ENCODE results near the gene FSHR. TPM values are rescaled to one million over a fixed set of nuclear protein-coding genes. Genes with fewer than 3 reads are reported as not detected.

Gene FSHR
- total RNA-seq, 2 donors from 2014 or later, result not detected

DNA sequence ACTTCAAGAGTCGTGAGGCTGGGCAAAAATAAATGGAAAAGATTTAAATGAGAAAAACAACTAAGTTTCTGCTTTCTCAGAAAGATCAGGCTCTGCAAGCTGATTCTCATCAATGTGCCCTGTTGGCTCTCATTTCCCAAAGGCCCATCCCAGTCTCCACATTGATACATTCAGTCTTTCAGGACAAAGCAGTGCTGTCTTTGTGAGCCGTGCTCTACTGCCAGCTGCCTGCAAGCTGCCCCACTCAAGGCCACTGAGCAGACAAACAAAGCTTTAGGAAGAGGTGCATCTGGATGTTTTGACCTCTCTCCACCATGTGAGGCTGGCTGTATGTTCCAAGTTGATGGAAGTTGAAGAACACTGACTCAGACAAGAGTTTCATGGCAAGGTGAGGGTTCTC lies 48.8 kb downstream of the FSHR start:
- H3K27me3 Mint-ChIP-seq (ENCODE audit: low read depth), result no peaks in the 10 kb centered on the region
- no peak for ATAC-seq (replicated peaks in 1 of 2)
- no peak overlapping the region for H3K27ac Mint-ChIP-seq
- H3K4me1 Mint-ChIP-seq (ENCODE audit: low read depth), result no peaks in the 10 kb centered on the region
- no peaks in the 10 kb centered on the region for H3K36me3 Mint-ChIP-seq (ENCODE audit: insufficient read depth in 2 of 2)
- peaks cover 0 to 6% of the 10 kb centered on the region in 2 donors for H3K9me3 Mint-ChIP-seq
- no peak for DNase-seq
- H3K4me3 Mint-ChIP-seq, result no peak overlapping the region

DNA sequence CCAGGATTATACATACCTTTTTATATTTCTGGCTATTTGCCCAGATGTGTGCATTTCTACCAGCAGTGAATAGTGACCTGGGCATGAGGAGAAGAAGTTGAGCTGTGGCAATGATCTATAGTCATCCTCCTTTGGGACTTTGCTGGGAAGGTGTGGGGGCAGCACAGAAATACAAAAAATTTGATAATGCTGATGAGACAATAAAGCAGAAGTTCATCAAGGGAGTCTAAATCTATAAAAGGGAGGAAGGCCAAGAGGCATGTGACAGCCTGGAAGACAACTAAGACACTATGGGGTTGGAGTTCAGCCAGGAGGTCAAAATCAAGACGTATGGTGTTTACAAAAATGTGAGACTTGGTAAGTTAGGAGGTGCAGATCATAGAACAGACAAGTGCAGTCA lies 52.2 kb downstream of the FSHR start:
- Mint-ChIP-seq H3K27ac (no peak overlapping the region), H3K27me3 (ENCODE audit: low read depth) (no peaks in the 10 kb centered on the region), H3K9me3 (peaks cover 2 to 8% of the 10 kb centered on the region in 2 donors), H3K4me3 (no peak overlapping the region), H3K36me3 (ENCODE audit: insufficient read depth in 2 of 2) (no peaks in the 10 kb centered on the region), H3K4me1 (ENCODE audit: low read depth) (no peaks in the 10 kb centered on the region)
- DNase-seq (no peak), ATAC-seq (replicated peaks in 1 of 2) (no peak)

DNA sequence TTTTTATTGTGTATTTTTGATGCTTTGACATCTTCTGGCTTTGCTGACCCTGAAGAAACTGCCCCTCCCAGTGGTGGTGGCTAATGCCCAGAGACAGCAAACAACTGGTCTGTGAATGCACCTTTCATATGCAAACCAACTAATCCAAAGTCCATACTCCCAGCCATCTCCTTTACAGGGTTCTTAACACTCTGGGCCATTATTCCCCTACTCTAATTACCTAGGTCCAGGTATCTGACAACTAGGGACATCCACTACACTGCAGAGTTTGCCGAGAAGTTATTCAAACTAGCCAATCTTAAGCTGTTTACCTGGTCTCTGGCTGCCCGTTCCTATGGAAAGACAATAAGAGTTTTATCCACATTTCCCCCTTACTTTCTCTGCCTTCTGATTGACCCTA lies 73.6 kb downstream of the FSHR start:
- H3K36me3 Mint-ChIP-seq (ENCODE audit: insufficient read depth in 2 of 2), result no peaks in the 10 kb centered on the region
- H3K27ac Mint-ChIP-seq, result no peak overlapping the region
- H3K4me3 Mint-ChIP-seq, result no peak overlapping the region
- ATAC-seq (replicated peaks in 1 of 2) (no peak), DNase-seq (no peak)
- H3K27me3 Mint-ChIP-seq (ENCODE audit: low read depth), result no peaks in the 10 kb centered on the region
- H3K9me3 Mint-ChIP-seq, result peaks cover 0 to 2% of the 10 kb centered on the region in 2 donors
- H3K4me1 Mint-ChIP-seq (ENCODE audit: low read depth), result no peaks in the 10 kb centered on the region

GRCh38 chr2:49070716-49071115 lies 83.6 kb downstream of the FSHR start:
- Mint-ChIP-seq H3K4me1 (ENCODE audit: low read depth) (no peaks in the 10 kb centered on the region), H3K9me3 (peaks cover 0 to 7% of the 10 kb centered on the region in 2 donors), H3K4me3 (no peak overlapping the region), H3K36me3 (ENCODE audit: insufficient read depth in 2 of 2) (no peaks in the 10 kb centered on the region), H3K27ac (no peak overlapping the region), H3K27me3 (ENCODE audit: low read depth) (no peaks in the 10 kb centered on the region)
- DNase-seq (no peak), ATAC-seq (replicated peaks in 1 of 2) (no peak)

DNA sequence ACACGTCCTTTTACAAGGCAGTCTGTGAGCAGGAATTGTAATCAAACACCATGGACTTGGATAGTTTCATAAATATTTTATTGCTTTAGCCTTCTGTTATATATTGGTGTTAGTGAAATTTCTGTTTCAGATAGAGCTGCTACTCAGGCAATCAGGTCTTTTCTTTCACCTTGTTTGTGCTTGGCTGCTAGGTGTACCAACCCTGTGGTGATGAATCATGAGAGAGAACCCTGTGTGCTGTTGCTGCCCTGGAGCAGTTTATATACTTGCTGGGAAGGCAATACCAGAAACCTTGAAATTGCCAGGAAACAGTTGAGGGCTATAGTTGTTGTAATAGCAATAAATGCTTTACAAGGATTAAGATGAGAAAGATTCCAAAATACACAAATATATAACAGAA lies 84.5 kb downstream of the FSHR start:
- Mint-ChIP-seq H3K4me3 (no peak overlapping the region), H3K4me1 (ENCODE audit: low read depth) (no peaks in the 10 kb centered on the region), H3K27ac (no peak overlapping the region)

GRCh38 chr2:49068613-49069012 lies 85.7 kb downstream of the FSHR start:
- ATAC-seq (replicated peaks in 1 of 2), result no peak
- no peak overlapping the region for H3K27ac Mint-ChIP-seq
- no peaks in the 10 kb centered on the region for H3K4me1 Mint-ChIP-seq (ENCODE audit: low read depth)
- H3K27me3 Mint-ChIP-seq (ENCODE audit: low read depth), result no peaks in the 10 kb centered on the region
- H3K4me3 Mint-ChIP-seq, result no peak overlapping the region
- peaks cover 0 to 3% of the 10 kb centered on the region in 2 donors for H3K9me3 Mint-ChIP-seq
- no peaks in the 10 kb centered on the region for H3K36me3 Mint-ChIP-seq (ENCODE audit: insufficient read depth in 2 of 2)
- DNase-seq, result no peak

More for the DNA sequence above, 84.5 kb downstream of the FSHR start:
- no peaks in the 10 kb centered on the region for H3K27me3 Mint-ChIP-seq (ENCODE audit: low read depth)
- H3K9me3 Mint-ChIP-seq, result peaks cover 0 to 6% of the 10 kb centered on the region in 2 donors
- DNase-seq (no peak), ATAC-seq (replicated peaks in 1 of 2) (no peak)
- no peaks in the 10 kb centered on the region for H3K36me3 Mint-ChIP-seq (ENCODE audit: insufficient read depth in 2 of 2)

GRCh38 chr2:49067971-49068370 lies 86.3 kb downstream of the FSHR start:
- ATAC-seq (replicated peaks in 1 of 2) (no peak), DNase-seq (no peak)
- H3K27me3 Mint-ChIP-seq (ENCODE audit: low read depth), result no peaks in the 10 kb centered on the region
- H3K36me3 Mint-ChIP-seq (ENCODE audit: insufficient read depth in 2 of 2), result no peaks in the 10 kb centered on the region
- H3K27ac Mint-ChIP-seq, result no peak overlapping the region
- no peaks in the 10 kb centered on the region for H3K4me1 Mint-ChIP-seq (ENCODE audit: low read depth)
- H3K4me3 Mint-ChIP-seq, result no peak overlapping the region
- peaks cover 0 to 3% of the 10 kb centered on the region in 2 donors for H3K9me3 Mint-ChIP-seq

DNA sequence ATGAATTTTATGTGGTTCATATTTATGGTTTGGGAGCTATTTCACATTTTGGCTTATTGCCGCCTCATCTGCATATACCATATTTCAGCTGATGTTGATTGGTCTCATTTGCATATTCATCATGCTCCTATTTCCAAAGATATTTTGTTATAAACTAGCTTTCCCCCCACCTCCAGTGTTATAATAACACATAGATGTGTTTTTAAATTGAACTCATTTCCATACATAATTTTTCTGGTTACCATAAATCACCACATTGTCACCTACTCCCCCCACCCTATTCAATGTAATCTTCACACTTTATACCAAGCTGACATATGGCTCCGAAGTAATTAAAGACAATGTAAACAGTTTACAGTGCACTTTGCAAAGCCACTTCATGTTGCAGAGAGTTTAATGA lies 101.2 kb downstream of the FSHR start:
- H3K4me3 Mint-ChIP-seq, result no peak overlapping the region
- no peaks in the 10 kb centered on the region for H3K36me3 Mint-ChIP-seq (ENCODE audit: insufficient read depth in 2 of 2)
- H3K27ac Mint-ChIP-seq, result no peak overlapping the region
- no peak for DNase-seq
- H3K9me3 Mint-ChIP-seq, result peaks cover 2 to 7% of the 10 kb centered on the region in 2 donors
- ATAC-seq (replicated peaks in 1 of 2), result no peak
- H3K4me1 Mint-ChIP-seq (ENCODE audit: low read depth), result no peaks in the 10 kb centered on the region
- no peaks in the 10 kb centered on the region for H3K27me3 Mint-ChIP-seq (ENCODE audit: low read depth)

DNA sequence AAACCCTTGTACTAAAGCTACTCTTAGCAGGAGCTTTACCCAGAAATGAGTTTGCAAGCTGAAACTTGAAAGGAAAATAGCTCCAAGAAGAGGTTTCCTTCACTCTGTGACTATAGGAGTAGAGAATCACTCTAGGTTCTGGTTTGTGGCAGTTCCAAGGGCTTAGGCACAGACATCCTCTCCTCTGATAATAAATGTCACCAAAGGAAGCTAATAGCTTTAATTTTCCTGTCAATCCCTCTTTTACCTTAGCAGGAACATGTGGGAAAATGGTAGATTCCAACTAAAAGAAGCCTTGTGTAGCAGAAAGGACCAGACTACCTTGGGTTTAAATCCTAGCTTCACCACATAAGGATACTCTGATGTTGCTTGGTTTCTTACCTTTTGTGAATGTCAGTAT lies 104.0 kb downstream of the FSHR start:
- Mint-ChIP-seq H3K4me3 (no peak overlapping the region), H3K4me1 (ENCODE audit: low read depth) (no peaks in the 10 kb centered on the region), H3K27ac (no peak overlapping the region), H3K36me3 (ENCODE audit: insufficient read depth in 2 of 2) (no peaks in the 10 kb centered on the region), H3K27me3 (ENCODE audit: low read depth) (no peaks in the 10 kb centered on the region), H3K9me3 (peaks cover 0 to 4% of the 10 kb centered on the region in 2 donors)
- DNase-seq (no peak), ATAC-seq (replicated peaks in 1 of 2) (no peak)

DNA sequence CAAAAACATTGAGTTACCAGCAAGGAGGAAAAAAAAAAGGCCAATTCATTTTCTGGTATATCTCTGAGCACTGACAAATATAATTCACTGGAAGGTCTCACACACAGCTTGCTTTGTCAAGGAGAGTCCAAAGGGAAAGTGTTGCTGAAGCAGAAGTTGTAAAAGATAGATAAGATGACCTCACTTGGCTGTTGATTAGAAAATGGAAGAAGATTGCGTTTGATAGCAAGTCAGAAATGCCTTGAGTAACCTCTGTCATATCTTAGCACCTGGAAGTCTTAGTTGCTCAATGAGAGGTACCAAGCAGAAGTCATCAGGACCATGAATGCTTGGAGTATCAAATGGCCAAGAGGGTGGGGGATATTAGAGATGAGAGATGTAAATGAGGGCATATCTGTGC lies 105.2 kb downstream of the FSHR start:
- no peaks in the 10 kb centered on the region for H3K27me3 Mint-ChIP-seq (ENCODE audit: low read depth)
- H3K4me1 Mint-ChIP-seq (ENCODE audit: low read depth), result no peaks in the 10 kb centered on the region
- peaks cover 0 to 4% of the 10 kb centered on the region in 2 donors for H3K9me3 Mint-ChIP-seq
- H3K4me3 Mint-ChIP-seq, result no peak overlapping the region
- H3K36me3 Mint-ChIP-seq (ENCODE audit: insufficient read depth in 2 of 2), result no peaks in the 10 kb centered on the region
- DNase-seq, result no peak
- no peak overlapping the region for H3K27ac Mint-ChIP-seq
- no peak for ATAC-seq (replicated peaks in 1 of 2)

DNA sequence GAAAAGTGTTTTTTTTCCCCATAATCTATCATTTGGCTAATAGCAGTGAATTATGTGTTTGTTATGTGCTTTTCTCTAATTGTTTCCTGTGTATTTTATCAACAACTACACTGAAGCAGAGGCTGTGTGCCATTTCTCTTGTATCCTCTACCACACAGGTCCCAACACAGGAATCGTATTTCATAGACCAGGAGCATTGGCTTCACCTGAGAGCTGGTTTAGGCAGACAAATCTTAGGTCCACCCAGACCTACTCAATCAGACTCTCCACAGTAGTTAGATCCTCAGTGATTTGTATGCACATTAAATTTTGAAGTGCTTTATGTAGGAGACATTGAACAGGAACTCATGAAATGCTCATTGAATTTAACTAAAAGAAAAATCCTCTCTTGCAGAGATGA lies 109.2 kb downstream of the FSHR start:
- no peaks in the 10 kb centered on the region for H3K36me3 Mint-ChIP-seq (ENCODE audit: insufficient read depth in 2 of 2)
- no peak for ATAC-seq (replicated peaks in 1 of 2)
- no peaks in the 10 kb centered on the region for H3K27me3 Mint-ChIP-seq (ENCODE audit: low read depth)

DNA sequence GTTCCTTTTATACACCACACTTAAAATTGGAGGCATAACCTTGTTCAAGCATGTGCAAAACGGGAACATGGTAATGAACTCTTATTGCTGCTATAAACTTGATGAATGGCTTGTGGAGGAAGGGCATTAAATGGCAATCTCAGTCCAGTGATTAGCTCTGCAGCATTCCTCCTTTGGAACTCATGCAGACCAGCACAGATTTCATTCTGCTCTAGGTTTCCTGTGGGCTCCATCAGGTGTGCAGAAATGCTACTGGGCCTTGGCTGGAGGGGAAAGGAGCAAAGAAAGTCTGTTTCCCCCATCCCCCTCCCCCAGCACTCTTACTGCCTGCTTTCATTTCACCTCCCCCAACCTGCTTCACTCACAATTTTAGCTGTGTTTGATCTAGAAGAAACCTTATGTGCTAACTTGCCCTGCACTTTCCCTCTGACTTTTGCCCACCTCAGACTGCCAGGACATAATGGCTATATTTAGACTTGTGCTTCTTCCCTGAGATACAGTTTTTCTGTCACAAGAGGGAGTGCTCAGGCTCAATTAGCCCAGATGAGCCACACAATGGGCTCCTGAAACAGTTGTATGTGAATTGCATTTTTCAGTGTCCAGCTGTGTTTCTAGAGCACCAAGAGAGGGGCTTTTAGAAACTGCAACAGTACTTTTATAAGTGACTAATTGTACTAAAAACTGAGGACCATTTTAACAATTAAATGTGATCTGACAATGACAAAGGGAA lies 109.8 kb downstream of the FSHR start:
- Mint-ChIP-seq H3K27me3 (ENCODE audit: low read depth) (no peaks in the 10 kb centered on the region), H3K4me1 (ENCODE audit: low read depth) (no peaks in the 10 kb centered on the region), H3K4me3 (no peak overlapping the region), H3K27ac (no peak overlapping the region), H3K9me3 (peaks cover 0 to 4% of the 10 kb centered on the region in 2 donors), H3K36me3 (ENCODE audit: insufficient read depth in 2 of 2) (no peaks in the 10 kb centered on the region)
- DNase-seq (no peak), ATAC-seq (replicated peaks in 1 of 2) (no peak)

More for the DNA sequence above, 109.2 kb downstream of the FSHR start:
- no peak for DNase-seq
- Mint-ChIP-seq H3K9me3 (peaks cover 0 to 4% of the 10 kb centered on the region in 2 donors), H3K27ac (no peak overlapping the region), H3K4me1 (ENCODE audit: low read depth) (no peaks in the 10 kb centered on the region), H3K4me3 (no peak overlapping the region)

- Mint-ChIP-seq H3K4me3 (no peak overlapping the region), H3K9me3 (peaks cover 0 to 2% of the 10 kb centered on the region in 2 donors), H3K4me1 (ENCODE audit: low read depth) (no peaks in the 10 kb centered on the region), H3K27me3 (ENCODE audit: low read depth) (no peaks in the 10 kb centered on the region), H3K36me3 (ENCODE audit: insufficient read depth in 2 of 2) (no peaks in the 10 kb centered on the region), H3K27ac (no peak overlapping the region)
- no peak for ATAC-seq (replicated peaks in 1 of 2)
- DNase-seq, result no peak
Measured at GRCh38 chr2:49043405-49043982, 110.8 kb downstream of the FSHR start.

DNA sequence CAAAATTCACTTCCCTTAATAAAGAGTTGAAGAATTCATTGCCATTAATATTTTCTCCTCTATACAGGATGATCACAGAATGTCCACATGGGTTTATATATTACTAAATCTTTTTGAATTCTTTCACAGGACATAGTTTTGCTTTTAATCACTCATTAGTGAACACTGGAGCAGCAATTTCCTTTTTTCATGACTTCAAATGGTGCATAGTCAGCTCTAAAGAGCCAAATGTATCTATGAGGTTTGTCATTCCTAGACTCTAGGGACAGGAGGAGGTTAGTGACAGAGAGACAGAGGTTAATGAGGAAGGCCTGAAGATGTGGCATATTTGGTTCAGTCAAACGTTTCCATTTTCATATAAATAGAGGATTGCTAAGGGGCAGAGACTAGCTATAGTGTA lies 111.8 kb downstream of the FSHR start:
- Mint-ChIP-seq H3K36me3 (ENCODE audit: insufficient read depth in 2 of 2) (no peaks in the 10 kb centered on the region), H3K4me1 (ENCODE audit: low read depth) (no peaks in the 10 kb centered on the region), H3K9me3 (peaks cover 2% of the 10 kb centered on the region in 2 donors), H3K4me3 (no peak overlapping the region), H3K27ac (no peak overlapping the region), H3K27me3 (ENCODE audit: low read depth) (no peaks in the 10 kb centered on the region)
- DNase-seq (no peak), ATAC-seq (replicated peaks in 1 of 2) (no peak)
